Parathyroid adenoma (tissue), 2 donors: ENCODE measurements around the gene GPX2.
A peak's percentile ranks its signal among the peaks of the same experiment; 100 is the strongest.

ENCODE experiments used
- H2AFZ ChIP-seq: fragments of 300-600 bp; sonication (generic); one replicate; pipeline ENCODE4 v1.7.0; 2017; ENCODE audit warnings: antibody characterized with exemption, mild to moderate bottlenecking
- H3K27ac ChIP-seq: fragments of 300-600 bp; sonication (generic); one replicate; pipeline ENCODE4 v1.7.0; 2017
- H3K27me3 ChIP-seq: fragments of 300-600 bp; sonication (generic); one replicate; pipeline ENCODE4 v1.7.0; 2017; ENCODE audit warnings: low read length; ENCODE audit not compliant: control insufficient read depth, insufficient read depth
- H3K36me3 ChIP-seq: fragments of 300-600 bp; sonication (generic); one replicate; pipeline ENCODE4 v1.7.0; 2017; ENCODE audit warnings: low read length; ENCODE audit not compliant: control insufficient read depth, insufficient read depth
- H3K4me1 ChIP-seq: fragments of 300-600 bp; sonication (generic); one replicate; pipeline ENCODE4 v1.7.0; 2017; ENCODE audit warnings: control low read depth
- H3K4me2 ChIP-seq: fragments of 300-600 bp; sonication (generic); one replicate; pipeline ENCODE4 v1.7.0; 2017; ENCODE audit warnings: low read length
- H3K4me3 ChIP-seq: fragments of 300-600 bp; sonication (generic); one replicate; pipeline ENCODE4 v1.7.0; 2017; ENCODE audit warnings: low read depth, low read length
- H3K79me2 ChIP-seq: fragments of 300-600 bp; sonication (generic); one replicate; pipeline ENCODE4 v1.7.0; 2017; ENCODE audit warnings: control low read depth
- H3K9ac ChIP-seq: fragments of 300-600 bp; sonication (generic); one replicate; pipeline ENCODE4 v1.7.0; 2017; ENCODE audit warnings: mild to moderate bottlenecking
- H3K9me3 ChIP-seq: fragments of 300-600 bp; sonication (generic); one replicate; pipeline ENCODE4 v1.7.0; 2017; ENCODE audit warnings: low read length; ENCODE audit not compliant: control insufficient read depth
- TF ChIP-seq, protein P1 (sequence below): fragments of 300-600 bp; sonication (generic); IDR thresholded peaks from one replicate; pipeline ENCODE4 v1.7.0; 2017; ENCODE audit warnings: antibody characterized with exemption, mild to moderate bottlenecking
- donor health status: primary hyperparathyroidism.

Gene GPX2

GRCh38 chr14:64973826-64974225 is 31.3 kb upstream of the GPX2 start:
- TF ChIP-seq, protein P1, sequence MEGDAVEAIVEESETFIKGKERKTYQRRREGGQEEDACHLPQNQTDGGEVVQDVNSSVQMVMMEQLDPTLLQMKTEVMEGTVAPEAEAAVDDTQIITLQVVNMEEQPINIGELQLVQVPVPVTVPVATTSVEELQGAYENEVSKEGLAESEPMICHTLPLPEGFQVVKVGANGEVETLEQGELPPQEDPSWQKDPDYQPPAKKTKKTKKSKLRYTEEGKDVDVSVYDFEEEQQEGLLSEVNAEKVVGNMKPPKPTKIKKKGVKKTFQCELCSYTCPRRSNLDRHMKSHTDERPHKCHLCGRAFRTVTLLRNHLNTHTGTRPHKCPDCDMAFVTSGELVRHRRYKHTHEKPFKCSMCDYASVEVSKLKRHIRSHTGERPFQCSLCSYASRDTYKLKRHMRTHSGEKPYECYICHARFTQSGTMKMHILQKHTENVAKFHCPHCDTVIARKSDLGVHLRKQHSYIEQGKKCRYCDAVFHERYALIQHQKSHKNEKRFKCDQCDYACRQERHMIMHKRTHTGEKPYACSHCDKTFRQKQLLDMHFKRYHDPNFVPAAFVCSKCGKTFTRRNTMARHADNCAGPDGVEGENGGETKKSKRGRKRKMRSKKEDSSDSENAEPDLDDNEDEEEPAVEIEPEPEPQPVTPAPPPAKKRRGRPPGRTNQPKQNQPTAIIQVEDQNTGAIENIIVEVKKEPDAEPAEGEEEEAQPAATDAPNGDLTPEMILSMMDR, result no peak
- no peaks in the 10 kb centered on the region for H3K27me3 ChIP-seq
- H3K36me3 ChIP-seq, result no peaks in the 10 kb centered on the region
- H3K4me2 ChIP-seq, result no peak overlapping the region
- H3K79me2 ChIP-seq, result peaks cover 5% of the 10 kb centered on the region
- H2AFZ ChIP-seq, result no peak overlapping the region
- H3K9ac ChIP-seq, result no peak overlapping the region
- no peak overlapping the region for H3K4me3 ChIP-seq
- H3K4me1 ChIP-seq, result peaks cover 19% of the 10 kb centered on the region
- H3K9me3 ChIP-seq, result no peaks in the 10 kb centered on the region
- no peak overlapping the region for H3K27ac ChIP-seq

DNA sequence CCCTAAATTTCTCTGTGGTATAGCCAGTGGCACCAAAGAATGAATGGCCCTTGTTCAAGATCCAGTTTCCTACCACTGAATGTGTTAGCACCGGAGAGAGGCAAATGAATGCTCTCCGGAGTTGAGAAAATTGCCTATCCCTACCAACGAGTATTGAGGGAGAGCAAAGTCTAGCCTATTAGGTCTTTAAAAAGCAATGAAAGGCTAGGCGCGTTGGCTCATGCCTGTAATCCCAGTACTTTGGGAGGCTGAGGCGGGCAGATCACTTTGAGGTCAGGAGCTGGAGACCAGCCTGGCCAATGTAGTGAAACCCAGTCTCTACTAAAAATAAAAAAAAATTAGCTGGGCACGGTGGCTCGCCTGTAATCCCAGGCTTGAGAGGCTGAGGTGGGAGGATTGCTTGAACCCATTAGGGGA is 30.5 kb upstream of the GPX2 start:
- Histone ChIP-seq H3K27ac (peak overlapping the region; percentile 43), H3K36me3 (no peaks in the 10 kb centered on the region), H3K27me3 (no peaks in the 10 kb centered on the region), H3K9me3 (no peaks in the 10 kb centered on the region), H3K9ac (no peak overlapping the region), H3K79me2 (peaks cover 5% of the 10 kb centered on the region), H3K4me2 (peak overlapping the region; percentile 82), H2AFZ (peak overlapping the region; percentile 78), H3K4me1 (peaks cover 26% of the 10 kb centered on the region), H3K4me3 (peak overlapping the region; percentile 70)
- TF ChIP-seq, protein P1, result no peak

DNA sequence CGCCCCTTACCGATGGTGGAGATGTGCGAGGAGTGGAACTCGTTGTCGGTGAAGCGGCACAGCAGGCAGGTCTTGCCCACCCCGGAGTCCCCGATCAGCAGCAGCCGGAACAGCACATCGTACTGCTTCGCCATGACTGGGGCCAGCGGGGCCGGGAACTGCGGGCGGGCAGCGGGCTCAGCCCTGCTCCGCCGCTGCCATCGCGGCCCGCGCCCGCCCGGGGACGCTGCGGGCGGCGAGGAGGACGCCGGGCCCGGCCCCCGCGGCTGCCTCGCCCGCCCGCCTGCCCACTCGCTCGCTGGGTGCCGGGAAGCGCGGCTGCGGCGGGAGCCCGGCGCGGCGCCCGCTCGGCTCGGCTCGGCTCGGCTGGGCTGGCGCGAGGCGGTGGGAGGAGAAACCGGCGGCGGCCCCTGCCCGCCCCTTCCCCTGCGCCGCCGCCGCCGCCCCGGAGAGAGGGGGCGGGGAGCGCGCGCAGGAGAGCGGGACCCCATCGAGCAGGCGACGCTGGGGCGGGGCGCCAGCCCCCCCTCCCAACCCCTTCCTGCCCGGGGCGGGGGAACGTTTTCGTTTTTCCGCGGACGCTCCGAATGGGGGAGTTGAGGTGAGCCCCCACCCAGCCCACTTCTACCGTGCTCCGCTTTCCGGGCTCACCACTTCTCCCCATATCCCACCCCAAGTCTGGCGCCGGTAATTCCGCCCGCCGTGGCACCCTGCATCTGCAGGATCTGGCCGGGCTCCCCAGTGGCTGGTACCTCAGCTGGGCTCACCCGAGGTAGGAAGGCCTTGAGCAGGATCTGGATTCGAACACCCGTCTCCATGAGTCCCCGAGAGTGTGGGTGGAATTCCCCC is 29.6 kb upstream of the GPX2 start, which contains the start of gene RAB15:
Gene RAB15, minus strand, starts transcription at position 394 of the 849 bp plus-strand sequence. Its CDS starts 260 bp downstream, at position 134.
- H3K79me2 ChIP-seq, result peaks cover 7% of the 10 kb centered on the region

DNA sequence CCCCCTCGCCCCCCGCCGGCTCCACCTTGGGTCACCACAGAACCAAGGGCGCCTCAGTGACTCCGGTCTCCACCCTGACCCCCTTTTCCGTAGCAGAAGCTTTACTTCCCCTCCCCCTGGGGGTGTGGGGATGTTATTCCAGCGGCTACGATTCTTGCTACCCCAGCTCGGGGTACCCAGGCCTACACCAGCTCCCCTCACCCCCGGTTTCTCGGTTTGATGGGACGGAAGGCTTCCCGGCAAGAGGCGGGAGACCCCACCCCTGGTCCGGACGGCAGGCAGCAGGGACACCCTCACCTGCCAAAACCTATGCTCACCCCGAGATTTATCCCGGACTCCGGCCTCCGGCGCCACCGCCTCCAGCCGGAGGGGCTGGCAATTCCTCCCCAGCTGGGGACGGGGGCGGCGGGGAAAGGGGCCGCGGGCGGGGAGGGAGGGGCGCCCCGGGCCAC is 29.0 kb upstream of the GPX2 start:
- H3K9ac ChIP-seq, result peak overlapping the region; percentile 71
- H3K4me1 ChIP-seq, result peaks cover 32% of the 10 kb centered on the region
- H2AFZ ChIP-seq, result peak overlapping the region; percentile 72
- peak overlapping the region; percentile 93 for H3K4me2 ChIP-seq
- H3K79me2 ChIP-seq, result peaks cover 7% of the 10 kb centered on the region
- TF ChIP-seq, protein P1, result no peak
- peak overlapping the region; percentile 84 for H3K4me3 ChIP-seq
- H3K27me3 ChIP-seq, result no peaks in the 10 kb centered on the region
- H3K27ac ChIP-seq, result peak overlapping the region; percentile 88
- H3K36me3 ChIP-seq, result no peaks in the 10 kb centered on the region
- no peaks in the 10 kb centered on the region for H3K9me3 ChIP-seq

More for the DNA sequence above, 29.6 kb upstream of the GPX2 start, which contains the start of gene RAB15:
- Histone ChIP-seq H3K9ac (peak within 1 kb of the TSS; percentile 71), H2AFZ (peak within 1 kb of the TSS; percentile 78), H3K27ac (peak within 1 kb of the TSS; percentile 88), H3K27me3 (no peaks in the 10 kb centered on the region), H3K36me3 (no peaks in the 10 kb centered on the region), H3K9me3 (no peaks in the 10 kb centered on the region), H3K4me2 (peak within 1 kb of the TSS; percentile 93), H3K4me1 (peaks cover 28% of the 10 kb centered on the region), H3K4me3 (peak within 1 kb of the TSS; percentile 84)
- TF ChIP-seq, protein P1, result no peak
